ENCODE results near the gene S100A11. TPM values are rescaled to one million over a fixed set of nuclear protein-coding genes. Genes with fewer than 3 reads are reported as not detected.

The S100A11 gene
- total RNA-seq, 1 experiment from 2014 or later, result 326 TPM

GRCh38 chr1:152039886-152040285 is 3.1 kb upstream of the S100A11 start:
- no peak for DNase-seq (ENCODE audit: low spot score)

- no peak for DNase-seq (ENCODE audit: low spot score)
These were observed 2.7 kb upstream of the S100A11 start for GRCh38 chr1:152039461-152039860.

- no peak for DNase-seq (ENCODE audit: low spot score)
These were observed 2.1 kb upstream of the S100A11 start for GRCh38 chr1:152038871-152039270.

- peak; percentile 73 for DNase-seq (ENCODE audit: low spot score)
These were observed 1.1 kb downstream of the S100A11 start for GRCh38 chr1:152035539-152036266.

GRCh38 chr1:152034654-152035538 is 1.9 kb downstream of the S100A11 start:
- peak; percentile 94 for DNase-seq (ENCODE audit: low spot score)

- DNase-seq (ENCODE audit: low spot score), result no peak
These were observed 2.5 kb downstream of the S100A11 start for GRCh38 chr1:152034324-152034653.

- no peak for DNase-seq (ENCODE audit: low spot score)
These were observed 6.9 kb downstream of the S100A11 start for GRCh38 chr1:152029929-152030211.

GRCh38 chr1:152029144-152029928 is 7.5 kb downstream of the S100A11 start:
- peak; percentile 44 for DNase-seq (ENCODE audit: low spot score)

GRCh38 chr1:152026895-152027294 is 9.9 kb downstream of the S100A11 start:
- DNase-seq (ENCODE audit: low spot score), result no peak

GRCh38 chr1:152024223-152024622 is 12.6 kb downstream of the S100A11 start:
- DNase-seq (ENCODE audit: low spot score), result peak; percentile 65

- no peak for DNase-seq (ENCODE audit: low spot score)
These were observed 13.6 kb downstream of the S100A11 start for GRCh38 chr1:152023221-152023620.

- DNase-seq (ENCODE audit: low spot score), result no peak
These were observed 14.3 kb downstream of the S100A11 start for GRCh38 chr1:152022474-152022873.

GRCh38 chr1:152021569-152021968 is 15.2 kb downstream of the S100A11 start:
- DNase-seq (ENCODE audit: low spot score), result no peak

- DNase-seq (ENCODE audit: low spot score), result no peak
These were observed 16.0 kb downstream of the S100A11 start for GRCh38 chr1:152020849-152021248.

GRCh38 chr1:152018537-152018936 is 18.3 kb downstream of the S100A11 start:
- no peak for DNase-seq (ENCODE audit: low spot score)

- DNase-seq (ENCODE audit: low spot score), result no peak
These were observed 21.0 kb downstream of the S100A11 start for GRCh38 chr1:152015766-152016165.

GRCh38 chr1:152014943-152015342 is 21.9 kb downstream of the S100A11 start:
- DNase-seq (ENCODE audit: low spot score), result no peak

GRCh38 chr1:152013664-152014237 is 23.1 kb downstream of the S100A11 start:
- DNase-seq (ENCODE audit: low spot score), result peak; percentile 76

GRCh38 chr1:152009691-152010090 is 27.1 kb downstream of the S100A11 start:
- DNase-seq (ENCODE audit: low spot score), result no peak

GRCh38 chr1:152007047-152007446 is 29.8 kb downstream of the S100A11 start:
- no peak for DNase-seq (ENCODE audit: low spot score)

GRCh38 chr1:152005360-152005912 is 31.4 kb downstream of the S100A11 start:
- no peak for DNase-seq (ENCODE audit: low spot score)
